Right atrium auricular region (tissue), 2 donors: ENCODE data around the gene ACAP2. TPM values are rescaled to one million over a fixed set of nuclear protein-coding genes. Genes with fewer than 3 reads are reported as not detected.

Experiments
- DNase-seq: peaks from one replicate; pipeline ENCODE4 v3.0.0-alpha.2; 2019; ENCODE audit warnings: low spot score
- H3K27ac ChIP-seq, 2 donors: fragments of 200-600 bp; sonication (generic); 1 replicate in 1 of 2; 2 replicates in 1 of 2; pipeline ENCODE4 v1.5.1; 2016 to 2019
- H3K27me3 ChIP-seq, 2 donors: fragments of 200-600 bp; sonication (generic); one replicate each; pipeline versions ENCODE4 v1.5.1 to v1.6.0; 2017 to 2019
- H3K36me3 ChIP-seq: fragments of 200-600 bp; sonication (generic); one replicate; pipeline ENCODE4 v1.5.1; 2016
- H3K4me1 ChIP-seq, 2 donors: fragments of 200-600 bp; sonication (generic); one replicate each; pipeline versions ENCODE4 v1.5.1 to v1.6.0; 2017 to 2019
- H3K4me3 ChIP-seq, 2 donors: fragments of 200-600 bp; sonication (generic); 1 replicate in 1 of 2; 2 replicates in 1 of 2; pipeline ENCODE4 v1.5.1; 2017 to 2019; ENCODE audit warnings: mild to moderate bottlenecking in 1 of 2, moderate library complexity in 1 of 2
- H3K9me3 ChIP-seq, 2 donors: fragments of 200-600 bp; sonication (generic); one replicate each; pipeline ENCODE4 v1.5.1; 2019
- total RNA-seq, 2 donors: library from RNA; depleted of rRNA; stranded (reverse); fragments of >200 nt; gene quantifications; one replicate each; pipeline ENCODE4 v1.1.0, GENCODE V29; 2016
- TF ChIP-seq, protein P1 (sequence below), 2 donors: fragments of 200-600 bp; sonication (generic); IDR thresholded peaks; one replicate each; pipeline ENCODE4 v1.5.1; 2019; ENCODE audit warnings: antibody characterized with exemption in 2 of 2

The ACAP2 gene
- total RNA-seq, 2 donors from 2014 or later: 17.8 to 18.9 TPM

DNA sequence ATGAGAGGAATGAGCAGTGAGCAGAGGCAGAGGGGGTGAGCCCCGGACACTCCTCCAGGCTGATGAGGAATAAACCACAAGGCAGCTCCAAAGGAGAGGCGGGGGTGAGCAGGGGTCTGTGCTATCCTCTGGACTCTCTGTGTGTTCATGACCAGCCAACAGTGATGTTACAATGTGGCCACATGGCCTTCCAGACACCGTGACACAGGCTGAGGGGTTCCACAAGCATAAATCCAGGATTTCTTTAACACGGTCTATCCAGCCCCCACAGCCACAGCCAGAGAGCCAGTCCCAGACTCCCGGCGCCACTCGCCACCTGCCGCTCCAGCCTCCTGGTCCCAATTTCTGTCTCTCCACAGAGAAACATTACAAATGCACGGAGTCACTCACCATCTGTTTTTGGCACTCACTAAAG, 196.2 kb downstream of the ACAP2 start:
- no peak for DNase-seq
- Histone ChIP-seq H3K9me3 (no peaks in the 10 kb centered on the region), H3K4me3 (no peak overlapping the region), H3K36me3 (no peaks in the 10 kb centered on the region), H3K4me1 (peaks cover 0 to 18% of the 10 kb centered on the region in 2 donors), H3K27ac (no peak overlapping the region), H3K27me3 (no peaks in the 10 kb centered on the region)
- TF ChIP-seq, protein P1, sequence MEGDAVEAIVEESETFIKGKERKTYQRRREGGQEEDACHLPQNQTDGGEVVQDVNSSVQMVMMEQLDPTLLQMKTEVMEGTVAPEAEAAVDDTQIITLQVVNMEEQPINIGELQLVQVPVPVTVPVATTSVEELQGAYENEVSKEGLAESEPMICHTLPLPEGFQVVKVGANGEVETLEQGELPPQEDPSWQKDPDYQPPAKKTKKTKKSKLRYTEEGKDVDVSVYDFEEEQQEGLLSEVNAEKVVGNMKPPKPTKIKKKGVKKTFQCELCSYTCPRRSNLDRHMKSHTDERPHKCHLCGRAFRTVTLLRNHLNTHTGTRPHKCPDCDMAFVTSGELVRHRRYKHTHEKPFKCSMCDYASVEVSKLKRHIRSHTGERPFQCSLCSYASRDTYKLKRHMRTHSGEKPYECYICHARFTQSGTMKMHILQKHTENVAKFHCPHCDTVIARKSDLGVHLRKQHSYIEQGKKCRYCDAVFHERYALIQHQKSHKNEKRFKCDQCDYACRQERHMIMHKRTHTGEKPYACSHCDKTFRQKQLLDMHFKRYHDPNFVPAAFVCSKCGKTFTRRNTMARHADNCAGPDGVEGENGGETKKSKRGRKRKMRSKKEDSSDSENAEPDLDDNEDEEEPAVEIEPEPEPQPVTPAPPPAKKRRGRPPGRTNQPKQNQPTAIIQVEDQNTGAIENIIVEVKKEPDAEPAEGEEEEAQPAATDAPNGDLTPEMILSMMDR (IDR thresholded peaks at IDR 0.05): no peak

DNA sequence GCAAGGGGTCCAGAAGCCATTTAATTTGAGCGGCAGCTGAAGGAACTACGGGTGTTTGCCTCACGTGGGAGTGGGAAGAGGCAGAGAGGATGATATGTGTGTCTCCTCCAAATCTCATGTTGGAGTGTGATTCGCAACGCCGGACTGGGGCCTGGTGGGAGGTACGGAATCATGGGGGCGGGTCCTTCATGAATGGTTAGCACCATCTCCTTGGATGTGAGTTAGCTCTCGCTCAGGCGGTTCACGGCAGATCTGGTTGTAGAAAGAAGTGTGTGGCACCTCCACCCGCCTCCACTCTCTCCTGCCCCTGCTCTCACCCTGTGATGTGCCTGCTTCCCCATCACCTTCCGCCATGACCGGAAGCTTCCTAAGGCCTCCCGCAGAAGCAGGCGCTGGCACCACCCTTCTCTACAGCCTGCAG, 197.3 kb downstream of the ACAP2 start:
- DNase-seq: no peak
- no peak overlapping the region for H3K27ac ChIP-seq
- TF ChIP-seq, protein P1 (IDR thresholded peaks at IDR 0.05): no peak

DNA sequence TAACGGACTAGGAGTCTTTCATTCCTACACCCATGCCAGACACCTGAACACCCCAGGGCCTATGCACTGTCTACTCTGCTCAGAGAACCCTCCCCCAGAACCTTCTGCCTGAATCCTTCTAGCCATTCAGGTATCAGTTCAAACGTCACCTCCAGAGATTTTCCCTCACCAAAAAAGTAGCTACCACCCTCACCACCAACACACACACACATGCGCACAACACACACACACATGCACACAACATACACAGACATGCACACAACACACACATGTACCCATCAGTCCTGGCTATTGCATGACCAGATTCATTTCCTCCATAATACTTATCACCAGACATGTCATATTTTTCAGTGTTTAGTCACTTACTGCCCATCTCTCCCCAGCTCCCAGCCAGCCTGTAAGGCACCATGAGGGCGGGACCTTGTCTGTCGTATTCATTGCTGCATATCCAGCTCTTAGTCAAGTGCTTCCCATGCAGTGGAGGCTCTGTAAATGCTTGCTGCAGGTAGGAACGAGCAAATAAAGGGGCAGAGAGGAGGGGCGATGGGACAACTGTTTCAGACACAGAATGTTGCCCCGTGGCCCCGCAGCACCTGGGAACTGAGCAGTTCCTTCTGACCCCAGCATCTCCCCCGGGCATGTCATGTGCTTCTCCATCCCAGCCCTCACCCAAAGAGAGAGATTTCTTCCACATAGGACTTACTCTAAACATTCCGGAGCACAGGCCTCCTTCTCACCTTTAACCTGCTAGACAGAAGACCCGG, 201.0 kb downstream of the ACAP2 start:
- no peak overlapping the region for H3K4me3 ChIP-seq
- no peaks in the 10 kb centered on the region for H3K9me3 ChIP-seq
- H3K36me3 ChIP-seq: no peaks in the 10 kb centered on the region
- H3K27me3 ChIP-seq: no peaks in the 10 kb centered on the region
- peaks cover 0 to 43% of the 10 kb centered on the region in 2 donors for H3K4me1 ChIP-seq
- TF ChIP-seq, protein P1 (IDR thresholded peaks at IDR 0.05): no peak
- DNase-seq: peak; percentile 30
- H3K27ac ChIP-seq: no peak overlapping the region

More for the DNA sequence above, 197.3 kb downstream of the ACAP2 start:
- Histone ChIP-seq H3K27me3 (no peaks in the 10 kb centered on the region), H3K4me3 (no peak overlapping the region), H3K36me3 (no peaks in the 10 kb centered on the region), H3K9me3 (no peaks in the 10 kb centered on the region), H3K4me1 (peaks cover 0 to 18% of the 10 kb centered on the region in 2 donors)

DNA sequence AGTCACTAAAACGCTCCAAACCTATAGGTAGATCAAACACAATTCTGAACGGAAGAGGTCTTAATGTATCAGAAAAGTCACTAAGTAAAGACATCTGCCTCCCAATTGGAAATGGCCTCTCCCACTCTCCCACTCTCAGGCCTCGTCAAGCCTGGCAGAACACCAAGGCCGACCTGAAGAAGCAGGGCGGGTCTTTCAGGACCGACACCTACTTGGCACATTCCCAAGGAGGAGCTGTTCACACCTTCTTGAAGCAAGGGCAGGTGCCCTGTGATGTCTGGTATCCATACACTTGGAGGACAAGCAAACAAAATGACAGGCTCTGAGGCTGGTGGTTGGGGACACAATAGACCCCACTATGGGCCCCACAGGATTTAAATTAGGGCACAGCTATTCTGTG, 201.9 kb downstream of the ACAP2 start:
- peak overlapping the region; percentile 35 to 51 for H3K27ac ChIP-seq
- no peak overlapping the region for H3K4me3 ChIP-seq
- H3K27me3 ChIP-seq: no peaks in the 10 kb centered on the region
- peaks cover 0 to 43% of the 10 kb centered on the region in 2 donors for H3K4me1 ChIP-seq
- no peaks in the 10 kb centered on the region for H3K36me3 ChIP-seq
- peak; percentile 36 for DNase-seq
- TF ChIP-seq, protein P1 (IDR thresholded peaks at IDR 0.05): no peak
- no peaks in the 10 kb centered on the region for H3K9me3 ChIP-seq

DNA sequence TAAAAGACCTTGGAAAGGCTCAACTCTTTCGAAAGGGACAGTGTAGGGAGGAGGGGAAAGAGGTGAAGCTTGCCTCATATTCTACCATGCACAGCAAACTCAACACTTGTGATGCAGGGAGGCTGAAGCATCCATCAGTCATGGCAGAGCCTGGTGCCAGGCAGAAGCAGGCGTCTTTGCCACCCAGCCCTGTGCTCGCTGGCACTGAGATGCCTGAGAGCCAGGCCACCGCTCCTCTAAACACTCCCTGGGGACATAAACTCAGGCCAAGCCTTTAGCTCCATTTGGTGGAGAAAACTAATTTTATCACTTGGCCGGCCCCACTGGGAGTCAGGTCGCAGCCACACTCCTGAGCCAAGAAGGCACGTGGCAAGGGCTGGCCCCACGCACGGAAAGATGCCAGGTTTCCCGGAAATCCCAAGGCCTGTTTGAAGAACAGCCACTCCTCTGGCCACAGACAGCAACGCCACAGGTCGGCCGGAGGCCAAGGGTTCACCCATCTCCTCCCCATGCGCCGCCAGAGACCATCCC, 202.6 kb downstream of the ACAP2 start:
- TF ChIP-seq, protein P1 (IDR thresholded peaks at IDR 0.05): no peak
- Histone ChIP-seq H3K9me3 (no peaks in the 10 kb centered on the region), H3K36me3 (no peaks in the 10 kb centered on the region), H3K27me3 (no peaks in the 10 kb centered on the region), H3K4me3 (no peak overlapping the region), H3K27ac (peak overlapping the region; percentile 35 to 51), H3K4me1 (peaks cover 0 to 43% of the 10 kb centered on the region in 2 donors)
- DNase-seq: peak; percentile 58
